CD8-positive, alpha-beta memory T cell (primary cell): ENCODE data around the gene ZNF738. TPM values are rescaled to one million over a fixed set of nuclear protein-coding genes. Genes with fewer than 3 reads are reported as not detected.
"Not testable (repeated sequence)": the region's sequence is repeated elsewhere in the genome, so short reads cannot be mapped to it uniquely, and the experiment has no call there.

Source experiments
- CTCF ChIA-PET: fragments of 350-600 bp; sonication (Branson Sonifier 250); formaldehyde crosslinking; loops from one replicate; lab custom pipeline; 2021; ENCODE audit warnings: antibody characterized with exemption; lab: Charles Lee
- POLR2A ChIA-PET: fragments of 350-600 bp; sonication (Branson Sonifier 250); formaldehyde crosslinking; loops from one replicate; lab custom pipeline; 2021; ENCODE audit warnings: antibody characterized with exemption; lab: Charles Lee
- DNase-seq, 5 donors: peaks; one replicate each; pipeline versions ENCODE4 v3.0.0 to v3.0.0-alpha.2; 2020 to 2022; ENCODE audit warnings: mixed read lengths in 1 of 5
- H3K27ac ChIP-seq: one replicate; pipeline ENCODE4 v1.7.0; 2013; ENCODE audit warnings: low read depth, mild to moderate bottlenecking, low read length, moderate library complexity
- H3K27me3 ChIP-seq: 2 replicates; pipeline ENCODE4 v1.7.0; 2013; ENCODE audit warnings: low read length, mild to moderate bottlenecking; ENCODE audit not compliant: insufficient read depth, poor library complexity, severe bottlenecking
- H3K36me3 ChIP-seq: 2 replicates; pipeline ENCODE4 v1.7.0; 2013; ENCODE audit warnings: mild to moderate bottlenecking, low read length, moderate library complexity; ENCODE audit not compliant: insufficient read depth
- H3K4me1 ChIP-seq: 2 replicates; pipeline ENCODE4 v1.7.0; 2013; ENCODE audit warnings: mild to moderate bottlenecking, low read length, moderate library complexity; ENCODE audit not compliant: insufficient read depth
- H3K4me3 ChIP-seq: 2 replicates; pipeline ENCODE4 v1.7.0; 2013; ENCODE audit warnings: mild to moderate bottlenecking, low read length
- H3K9me3 ChIP-seq: 2 replicates; pipeline ENCODE4 v1.7.0; 2013; ENCODE audit warnings: mild to moderate bottlenecking, low read length
- H3K27ac Mint-ChIP-seq, 8 donors: one replicate each; pipeline ENCODE4 v1.8.0; 2020 to 2021; ENCODE audit warnings: mixed read lengths in 8 of 8, mild to moderate bottlenecking in 6 of 8, inconsistent platforms in 3 of 8, moderate library complexity in 3 of 8
- H3K27me3 Mint-ChIP-seq, 2 donors: one replicate each; pipeline ENCODE4 v1.8.0; 2020 to 2021; ENCODE audit warnings: mixed read lengths in 2 of 2, mild to moderate bottlenecking in 1 of 2, moderate library complexity in 1 of 2
- H3K36me3 Mint-ChIP-seq, 3 donors: one replicate each; pipeline ENCODE4 v1.8.0; 2020 to 2021; ENCODE audit warnings: mixed read lengths in 3 of 3, inconsistent platforms in 1 of 3, mild to moderate bottlenecking in 1 of 3
- H3K4me1 Mint-ChIP-seq, 3 donors: one replicate each; pipeline ENCODE4 v1.8.0; 2020 to 2021; ENCODE audit warnings: mixed read lengths in 3 of 3, inconsistent platforms in 1 of 3, mild to moderate bottlenecking in 1 of 3
- H3K4me3 Mint-ChIP-seq, 7 donors: one replicate each; pipeline ENCODE4 v1.8.0; 2020 to 2021; ENCODE audit warnings: mixed read lengths in 7 of 7, mild to moderate bottlenecking in 6 of 7, moderate library complexity in 4 of 7, inconsistent platforms in 2 of 7
- H3K9me3 Mint-ChIP-seq, 5 donors: one replicate each; pipeline ENCODE4 v1.8.0; 2020 to 2022; ENCODE audit warnings: mixed read lengths in 5 of 5, mild to moderate bottlenecking in 3 of 5, moderate library complexity in 2 of 5, inconsistent platforms in 1 of 5
- polyA plus RNA-seq: library from polyadenylated mRNA; unstranded; fragments of 300-500 nt; fragmentation: Illumina TruSeq; gene quantifications from one replicate; pipeline ENCODE4 v1.2.3, GENCODE V29; 2021
- total RNA-seq, 2 experiments: library from RNA; stranded (reverse); gene quantifications; one replicate each; pipeline ENCODE4 v1.2.3, GENCODE V29; 2021

Gene ZNF738
- total RNA-seq (1 to 10 TPM; 8.3 to 8.4 TPM), polyA plus RNA-seq (4.2 TPM)

GRCh38 chr19:21358768-21359451, at the start of gene ZNF738:
Gene ZNF738, plus strand, starts transcription at chr19:21359000. Its CDS starts 141 bp downstream, at chr19:21359141.
- peak; percentile 73 to 90 (median 79) for DNase-seq
- peak within 1 kb of the TSS; percentile 90 for H3K4me3 ChIP-seq
- Mint-ChIP-seq H3K9me3 (no peaks in the 10 kb centered on the region), H3K4me1 (peaks cover 11 to 25% (median 19%) of the 10 kb centered on the region in 3 donors), H3K27me3 (no peaks in the 10 kb centered on the region), H3K4me3 (peak within 1 kb of the TSS; percentile 98 to 100 (median 99)), H3K27ac (peak within 1 kb of the TSS; percentile 89 to 99 (median 96)), H3K36me3 (peaks cover 4 to 24% (median 9%) of the 10 kb centered on the region in 3 donors)
- no peaks in the 10 kb centered on the region for H3K27me3 ChIP-seq
- ChIA-PET POLR2A (interaction anchor here (0.5 to 1.3 kb wide), 5 partner anchors 30 to 217 kb away, joined by 3 to 11 read pairs (median 4); partner anchors contain the start of genes ZNF429, ZNF431, ZNF493 and ZNF708), CTCF (interaction anchor here (1.0 to 2.2 kb wide), 2 partner anchors 30 to 217 kb away, joined by 3 to 6 read pairs; partner anchors contain the start of genes ZNF431 and ZNF708)
- H3K9me3 ChIP-seq = no peaks in the 10 kb centered on the region
- peaks cover 7% of the 10 kb centered on the region for H3K4me1 ChIP-seq
- no peaks in the 10 kb centered on the region for H3K36me3 ChIP-seq
- H3K27ac ChIP-seq = peak within 1 kb of the TSS; percentile 75

- H3K27ac ChIP-seq, H3K4me3 ChIP-seq, POLR2A ChIA-PET, H3K27me3 ChIP-seq, DNase-seq, H3K9me3 Mint-ChIP-seq, H3K27me3 Mint-ChIP-seq, H3K36me3 ChIP-seq, CTCF ChIA-PET, H3K4me1 ChIP-seq, H3K4me3 Mint-ChIP-seq, H3K9me3 ChIP-seq: not testable (repeated sequence)
- H3K36me3 Mint-ChIP-seq = peaks cover 10 to 57% (median 21%) of the 10 kb centered on the region in 3 donors
- H3K4me1 Mint-ChIP-seq = peaks cover 40 to 76% (median 60%) of the 10 kb centered on the region in 3 donors
- peak overlapping the region in 3 of 8 donors; percentile 22 to 70 (median 60) for H3K27ac Mint-ChIP-seq
Observed at GRCh38 chr19:21312807-21313206, 46.0 kb upstream of the ZNF738 start.

- peak overlapping the region in 1 of 7 donors; percentile 0 for H3K4me3 Mint-ChIP-seq
- peaks cover 44 to 80% (median 63%) of the 10 kb centered on the region in 3 donors for H3K4me1 Mint-ChIP-seq
- H3K9me3 Mint-ChIP-seq = no peaks in the 10 kb centered on the region
- Histone ChIP-seq H3K4me1 (peaks cover 6% of the 10 kb centered on the region), H3K36me3 (peaks cover 6% of the 10 kb centered on the region), H3K27me3 (no peaks in the 10 kb centered on the region), H3K9me3 (no peaks in the 10 kb centered on the region), H3K27ac (no peak overlapping the region), H3K4me3 (no peak overlapping the region)
- CTCF ChIA-PET = interaction anchor here (1.1 to 1.8 kb wide), 2 partner anchors 13 to 19 kb away, joined by 3 to 7 read pairs; no protein-coding TSS in a partner anchor
- peak overlapping the region in 2 of 8 donors; percentile 19 to 40 for H3K27ac Mint-ChIP-seq
- H3K27me3 Mint-ChIP-seq = no peaks in the 10 kb centered on the region
- DNase-seq = no peak
- POLR2A ChIA-PET = no interaction called here
- H3K36me3 Mint-ChIP-seq = peaks cover 10 to 54% (median 15%) of the 10 kb centered on the region in 3 donors
Observed at GRCh38 chr19:21314676-21315075, 44.1 kb upstream of the ZNF738 start.

- no peak overlapping the region for H3K27ac ChIP-seq
- no peak overlapping the region for H3K4me3 ChIP-seq
- H3K4me3 Mint-ChIP-seq = no peak overlapping the region
- no peak for DNase-seq
- peaks cover 6% of the 10 kb centered on the region for H3K36me3 ChIP-seq
- peaks cover 49 to 85% (median 72%) of the 10 kb centered on the region in 3 donors for H3K4me1 Mint-ChIP-seq
- no peaks in the 10 kb centered on the region for H3K27me3 ChIP-seq
- no peaks in the 10 kb centered on the region for H3K9me3 Mint-ChIP-seq
- H3K27me3 Mint-ChIP-seq = no peaks in the 10 kb centered on the region
- peaks cover 6 to 47% (median 13%) of the 10 kb centered on the region in 3 donors for H3K36me3 Mint-ChIP-seq
- H3K27ac Mint-ChIP-seq = peak overlapping the region in 5 of 8 donors; percentile 1 to 67 (median 50)
- H3K4me1 ChIP-seq = no peaks in the 10 kb centered on the region
- no peaks in the 10 kb centered on the region for H3K9me3 ChIP-seq
- CTCF ChIA-PET = interaction anchor here (2.8 kb wide), 1 partner anchor 11 kb away, joined by 7 read pairs; the partner anchor contains the start of gene ZNF708
- POLR2A ChIA-PET = no interaction called here
Observed at GRCh38 chr19:21317821-21318220, 41.0 kb upstream of the ZNF738 start.

GRCh38 chr19:21321134-21321533, 37.7 kb upstream of the ZNF738 start:
- no peak for DNase-seq

GRCh38 chr19:21321996-21322395, 36.8 kb upstream of the ZNF738 start:
- ChIA-PET CTCF (no interaction called here), POLR2A (no interaction called here)
- Mint-ChIP-seq H3K9me3 (peaks cover 0 to 6% (median 0%) of the 10 kb centered on the region in 5 donors), H3K4me1 (peaks cover 69 to 91% (median 86%) of the 10 kb centered on the region in 3 donors), H3K36me3 (peaks cover 20 to 60% (median 20%) of the 10 kb centered on the region in 3 donors), H3K27ac (peak overlapping the region in 4 of 8 donors; percentile 4 to 69 (median 21)), H3K4me3 (peak overlapping the region in 1 of 7 donors; percentile 54), H3K27me3 (no peaks in the 10 kb centered on the region)
- DNase-seq = no peak
- H3K27me3 ChIP-seq = no peaks in the 10 kb centered on the region
- no peaks in the 10 kb centered on the region for H3K9me3 ChIP-seq
- no peak overlapping the region for H3K27ac ChIP-seq
- H3K4me3 ChIP-seq = no peak overlapping the region
- H3K4me1 ChIP-seq = no peaks in the 10 kb centered on the region
- H3K36me3 ChIP-seq = peaks cover 10% of the 10 kb centered on the region

More at GRCh38 chr19:21321134-21321533, 37.7 kb upstream of the ZNF738 start:
- H3K4me3 Mint-ChIP-seq = peak overlapping the region in 4 of 7 donors; percentile 26 to 55 (median 52)
- Histone ChIP-seq H3K27ac (no peak overlapping the region), H3K27me3 (no peaks in the 10 kb centered on the region), H3K4me3 (no peak overlapping the region), H3K4me1 (no peaks in the 10 kb centered on the region), H3K9me3 (no peaks in the 10 kb centered on the region), H3K36me3 (peaks cover 7% of the 10 kb centered on the region)
- ChIA-PET CTCF (no interaction called here), POLR2A (no interaction called here)
- H3K36me3 Mint-ChIP-seq = peaks cover 14 to 56% (median 14%) of the 10 kb centered on the region in 3 donors
- H3K9me3 Mint-ChIP-seq = peaks cover 0 to 1% (median 0%) of the 10 kb centered on the region in 5 donors
- peak overlapping the region in 4 of 8 donors; percentile 47 to 88 (median 66) for H3K27ac Mint-ChIP-seq
- H3K27me3 Mint-ChIP-seq = no peaks in the 10 kb centered on the region
- peaks cover 62 to 91% (median 78%) of the 10 kb centered on the region in 3 donors for H3K4me1 Mint-ChIP-seq

- Mint-ChIP-seq H3K4me3 (peak overlapping the region in 1 of 7 donors; percentile 32), H3K36me3 (peaks cover 15 to 58% (median 17%) of the 10 kb centered on the region in 3 donors), H3K27me3 (no peaks in the 10 kb centered on the region), H3K4me1 (peaks cover 66 to 91% (median 86%) of the 10 kb centered on the region in 3 donors), H3K9me3 (peaks cover 0 to 6% (median 0%) of the 10 kb centered on the region in 5 donors), H3K27ac (peak overlapping the region in 2 of 8 donors; percentile 10 to 69)
- ChIA-PET POLR2A (no interaction called here), CTCF (no interaction called here)
- H3K36me3 ChIP-seq = peaks cover 10% of the 10 kb centered on the region
- no peak for DNase-seq
- no peak overlapping the region for H3K27ac ChIP-seq
- no peaks in the 10 kb centered on the region for H3K27me3 ChIP-seq
- H3K9me3 ChIP-seq = no peaks in the 10 kb centered on the region
- peaks cover 2% of the 10 kb centered on the region for H3K4me1 ChIP-seq
- no peak overlapping the region for H3K4me3 ChIP-seq
Observed at GRCh38 chr19:21322528-21322927, 36.3 kb upstream of the ZNF738 start.

GRCh38 chr19:21323000-21323399, 35.8 kb upstream of the ZNF738 start:
- peaks cover 66 to 91% (median 86%) of the 10 kb centered on the region in 3 donors for H3K4me1 Mint-ChIP-seq
- CTCF ChIA-PET = no interaction called here
- H3K27me3 ChIP-seq = no peaks in the 10 kb centered on the region
- peaks cover 6% of the 10 kb centered on the region for H3K36me3 ChIP-seq
- H3K27me3 Mint-ChIP-seq = no peaks in the 10 kb centered on the region
- POLR2A ChIA-PET = no interaction called here
- H3K4me1 ChIP-seq = peaks cover 7% of the 10 kb centered on the region
- DNase-seq = no peak
- no peak overlapping the region for H3K4me3 ChIP-seq
- H3K27ac ChIP-seq = no peak overlapping the region
- peaks cover 15 to 59% (median 17%) of the 10 kb centered on the region in 3 donors for H3K36me3 Mint-ChIP-seq
- H3K9me3 ChIP-seq = no peaks in the 10 kb centered on the region
- peaks cover 0 to 6% (median 0%) of the 10 kb centered on the region in 5 donors for H3K9me3 Mint-ChIP-seq
- H3K4me3 Mint-ChIP-seq = peak overlapping the region in 1 of 7 donors; percentile 5
- peak overlapping the region in 2 of 8 donors; percentile 39 to 69 for H3K27ac Mint-ChIP-seq
